ENCODE measurements around the gene TSHR.

DNA sequence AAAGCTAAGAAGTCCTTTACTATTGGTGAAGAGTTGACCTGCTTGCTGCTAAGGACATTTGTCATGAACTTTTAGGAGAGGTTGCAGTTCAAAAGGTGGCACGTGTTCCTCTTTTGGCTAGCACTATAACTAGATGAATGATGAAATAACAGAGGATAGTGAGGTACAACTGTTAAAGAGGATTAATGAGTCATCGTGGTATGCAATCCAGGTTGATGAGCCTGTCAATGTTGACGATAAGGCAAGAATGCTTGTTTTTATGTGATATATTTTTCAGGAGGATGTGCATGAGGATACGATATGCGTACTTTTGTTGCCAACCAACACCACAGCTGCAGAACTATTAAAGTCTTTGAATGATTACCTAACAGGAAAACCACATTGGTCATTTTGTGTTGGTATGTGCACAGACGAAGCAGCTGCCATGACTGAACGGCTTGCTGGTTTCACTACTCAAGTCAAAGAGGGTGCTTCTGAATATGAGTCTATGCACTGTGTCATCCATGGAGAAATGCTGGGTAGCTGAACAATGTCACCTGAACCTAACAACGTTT is 24.5 kb upstream of the TSHR start:
- TF ChIP-seq, protein P1, sequence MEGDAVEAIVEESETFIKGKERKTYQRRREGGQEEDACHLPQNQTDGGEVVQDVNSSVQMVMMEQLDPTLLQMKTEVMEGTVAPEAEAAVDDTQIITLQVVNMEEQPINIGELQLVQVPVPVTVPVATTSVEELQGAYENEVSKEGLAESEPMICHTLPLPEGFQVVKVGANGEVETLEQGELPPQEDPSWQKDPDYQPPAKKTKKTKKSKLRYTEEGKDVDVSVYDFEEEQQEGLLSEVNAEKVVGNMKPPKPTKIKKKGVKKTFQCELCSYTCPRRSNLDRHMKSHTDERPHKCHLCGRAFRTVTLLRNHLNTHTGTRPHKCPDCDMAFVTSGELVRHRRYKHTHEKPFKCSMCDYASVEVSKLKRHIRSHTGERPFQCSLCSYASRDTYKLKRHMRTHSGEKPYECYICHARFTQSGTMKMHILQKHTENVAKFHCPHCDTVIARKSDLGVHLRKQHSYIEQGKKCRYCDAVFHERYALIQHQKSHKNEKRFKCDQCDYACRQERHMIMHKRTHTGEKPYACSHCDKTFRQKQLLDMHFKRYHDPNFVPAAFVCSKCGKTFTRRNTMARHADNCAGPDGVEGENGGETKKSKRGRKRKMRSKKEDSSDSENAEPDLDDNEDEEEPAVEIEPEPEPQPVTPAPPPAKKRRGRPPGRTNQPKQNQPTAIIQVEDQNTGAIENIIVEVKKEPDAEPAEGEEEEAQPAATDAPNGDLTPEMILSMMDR (IDR thresholded peaks at IDR 0.05; ENCODE audit: extremely low read depth in 1 of 2, insufficient read depth in 1 of 2, low read depth in 1 of 2, low read length in 2 of 2), result no peak
- TF ChIP-seq FOS (IDR thresholded peaks at IDR 0.05; ENCODE audit: borderline replicate concordance, insufficient read depth, low read length) (peak; percentile 34), POLR2A (IDR thresholded peaks at IDR 0.05; ENCODE audit: low read depth, low read length) (no peak), JUN (IDR thresholded peaks at IDR 0.05; ENCODE audit: borderline replicate concordance, insufficient read depth, insufficient read length, low read depth) (no peak), POLR2AphosphoS5 (IDR thresholded peaks at IDR 0.05; ENCODE audit: insufficient read depth, low read depth, low read length) (no peak), EZH2 (IDR thresholded peaks at IDR 0.05; ENCODE audit: borderline replicate concordance, low read depth, low read length, severe bottlenecking) (no peak), MYC (IDR thresholded peaks at IDR 0.05; ENCODE audit: low read depth, low read length) (no peak)
- TF ChIP-seq, protein P2, sequence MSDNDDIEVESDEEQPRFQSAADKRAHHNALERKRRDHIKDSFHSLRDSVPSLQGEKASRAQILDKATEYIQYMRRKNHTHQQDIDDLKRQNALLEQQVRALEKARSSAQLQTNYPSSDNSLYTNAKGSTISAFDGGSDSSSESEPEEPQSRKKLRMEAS (IDR thresholded peaks at IDR 0.05; ENCODE audit: insufficient read depth, insufficient read length), result no peak
